Colonic mucosa (tissue), 4 donors: ENCODE measurements around the gene DLX1. TPM values are rescaled to one million over a fixed set of nuclear protein-coding genes. Genes with fewer than 3 reads are reported as not detected.
A peak's percentile ranks its signal among the peaks of the same experiment; 100 is the strongest.

Source experiments
- DNase-seq: peaks from one replicate; pipeline ENCODE4 v3.0.0-alpha.2; 2020
- H3K27ac ChIP-seq: fragments of 200-600 bp; one replicate; pipeline ENCODE4 v1.8.0; 2021
- H3K27me3 ChIP-seq: fragments of 200-600 bp; one replicate; pipeline ENCODE4 v1.8.0; 2021
- H3K36me3 ChIP-seq: fragments of 200-600 bp; one replicate; pipeline ENCODE4 v1.8.0; 2021
- H3K4me1 ChIP-seq: fragments of 200-600 bp; one replicate; pipeline ENCODE4 v1.8.0; 2021; ENCODE audit warnings: mild to moderate bottlenecking
- H3K4me3 ChIP-seq: fragments of 200-600 bp; one replicate; pipeline ENCODE4 v1.8.0; 2021
- H3K9ac ChIP-seq, 2 donors: one replicate each; pipeline ENCODE4 v1.7.0; 2013; ENCODE audit warnings: control low read depth in 2 of 2, low read depth in 2 of 2, low read length in 2 of 2
- H3K9me3 ChIP-seq: fragments of 200-600 bp; one replicate; pipeline ENCODE4 v1.8.0; 2021
- intact Hi-C: fragments of 100-400 bp; cut with DNase I; formaldehyde crosslinking; loops from one replicate; pipeline ENCODE4 v1.14.1; 2022
- total RNA-seq, 2 donors: library from RNA; stranded (reverse); fragmentation: NEBNext Ultra II Directional in 1 of 2; extraction: Animal tissue kit (Norgen Biotek cat#: 25700) in 1 of 2; gene quantifications; one replicate each; pipeline ENCODE4 v1.2.1, GENCODE V29; 2021
- TF ChIP-seq, protein P1 (sequence below): fragments of 200-600 bp; IDR thresholded peaks from one replicate; pipeline ENCODE4 v1.8.0; 2022; ENCODE audit warnings: antibody characterized with exemption, mild to moderate bottlenecking
- donor health status: healthy.
- donor health status: DM: no; HTN: no; CAD: no.
- donor health status: DM: no; HTN: no; CAD: no.

DLX1 gene
- total RNA-seq, 2 donors from 2014 or later: 0.19 TPM; not detected in 1

DNA sequence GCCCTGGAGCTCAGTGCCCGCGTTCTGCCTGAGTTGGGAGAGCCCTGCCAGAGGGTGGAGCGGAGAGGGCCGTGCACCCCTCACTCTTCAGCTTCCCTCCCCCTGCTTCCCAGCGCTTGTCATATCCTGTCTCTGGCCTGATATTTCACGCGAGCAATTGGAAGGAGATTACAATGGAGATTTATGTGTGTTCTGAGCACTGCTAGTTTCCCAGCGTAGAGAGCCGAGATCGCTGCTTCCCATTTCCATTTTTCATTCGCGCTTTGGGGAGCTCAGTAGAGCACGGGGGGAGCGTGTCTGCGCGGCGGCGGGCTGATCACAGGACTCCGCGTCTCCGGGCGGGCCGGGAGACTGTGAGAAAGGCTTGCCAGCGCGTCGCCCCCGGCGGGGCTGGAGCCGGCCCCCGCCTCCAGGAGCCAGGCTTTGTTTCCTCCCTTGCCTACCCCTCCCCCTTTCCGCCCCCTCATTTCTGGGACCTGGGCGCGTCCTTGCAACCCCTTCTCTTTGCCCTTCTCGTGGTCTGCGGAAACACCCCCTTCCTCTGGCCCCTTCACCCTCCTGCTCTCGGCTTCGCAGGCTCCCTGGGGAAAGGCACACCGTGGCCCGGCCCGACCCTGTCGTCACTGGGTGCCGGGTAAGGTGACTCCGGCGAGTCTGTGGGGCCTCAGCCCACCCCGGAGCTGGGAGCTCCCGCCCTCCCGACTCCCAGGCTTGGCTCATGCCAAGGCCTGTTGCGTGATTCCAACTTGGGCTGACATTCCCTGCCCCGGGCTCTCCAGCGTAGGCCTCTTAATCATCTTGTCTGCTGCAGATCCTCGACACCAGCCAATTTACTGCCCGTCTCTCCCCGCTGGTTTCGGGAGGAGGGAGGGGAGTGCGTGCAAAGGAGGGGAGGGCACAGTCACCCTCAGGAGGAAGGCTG lies 11.6 kb downstream of the DLX1 start:
- H3K36me3 ChIP-seq: no peaks in the 10 kb centered on the region
- no peak for DNase-seq
- TF ChIP-seq, protein P1, sequence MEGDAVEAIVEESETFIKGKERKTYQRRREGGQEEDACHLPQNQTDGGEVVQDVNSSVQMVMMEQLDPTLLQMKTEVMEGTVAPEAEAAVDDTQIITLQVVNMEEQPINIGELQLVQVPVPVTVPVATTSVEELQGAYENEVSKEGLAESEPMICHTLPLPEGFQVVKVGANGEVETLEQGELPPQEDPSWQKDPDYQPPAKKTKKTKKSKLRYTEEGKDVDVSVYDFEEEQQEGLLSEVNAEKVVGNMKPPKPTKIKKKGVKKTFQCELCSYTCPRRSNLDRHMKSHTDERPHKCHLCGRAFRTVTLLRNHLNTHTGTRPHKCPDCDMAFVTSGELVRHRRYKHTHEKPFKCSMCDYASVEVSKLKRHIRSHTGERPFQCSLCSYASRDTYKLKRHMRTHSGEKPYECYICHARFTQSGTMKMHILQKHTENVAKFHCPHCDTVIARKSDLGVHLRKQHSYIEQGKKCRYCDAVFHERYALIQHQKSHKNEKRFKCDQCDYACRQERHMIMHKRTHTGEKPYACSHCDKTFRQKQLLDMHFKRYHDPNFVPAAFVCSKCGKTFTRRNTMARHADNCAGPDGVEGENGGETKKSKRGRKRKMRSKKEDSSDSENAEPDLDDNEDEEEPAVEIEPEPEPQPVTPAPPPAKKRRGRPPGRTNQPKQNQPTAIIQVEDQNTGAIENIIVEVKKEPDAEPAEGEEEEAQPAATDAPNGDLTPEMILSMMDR: no peak
- intact Hi-C loops: no loop called here
- no peak overlapping the region for H3K4me3 ChIP-seq
- H3K27me3 ChIP-seq: peaks cover 99% of the 10 kb centered on the region
- H3K27ac ChIP-seq: no peak overlapping the region
- H3K4me1 ChIP-seq: peaks cover 35% of the 10 kb centered on the region
- no peaks in the 10 kb centered on the region for H3K9me3 ChIP-seq
- H3K9ac ChIP-seq: no peak overlapping the region

DNA sequence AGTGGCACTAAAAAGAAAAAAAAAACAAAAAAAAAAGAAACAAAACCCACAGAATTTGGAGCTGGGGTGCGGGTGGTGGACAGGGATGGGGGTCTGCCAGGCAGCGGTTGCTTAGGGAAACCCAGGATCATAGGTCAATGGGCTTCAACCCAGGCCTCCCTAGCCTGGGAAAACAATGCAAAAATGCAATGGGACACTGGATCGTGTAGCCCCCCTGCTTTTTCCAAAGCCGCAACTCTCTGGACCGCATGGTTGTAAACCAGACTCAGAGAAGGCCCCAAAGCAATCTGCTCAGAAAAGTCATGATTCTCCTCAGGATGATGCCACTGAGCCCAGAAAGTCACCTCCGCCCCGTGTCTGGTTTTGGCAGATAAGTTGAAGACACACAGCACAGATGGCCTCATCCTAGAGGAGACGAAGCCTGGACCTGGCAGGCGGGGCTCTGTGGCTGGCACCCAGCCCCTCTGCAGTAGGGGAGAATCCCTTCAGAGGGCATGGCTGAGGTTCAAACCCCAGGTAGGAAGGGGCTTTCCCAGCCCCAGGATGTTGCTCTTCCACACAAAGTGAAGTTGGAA lies 12.3 kb downstream of the DLX1 start:
- H3K9ac ChIP-seq: no peak overlapping the region

DNA sequence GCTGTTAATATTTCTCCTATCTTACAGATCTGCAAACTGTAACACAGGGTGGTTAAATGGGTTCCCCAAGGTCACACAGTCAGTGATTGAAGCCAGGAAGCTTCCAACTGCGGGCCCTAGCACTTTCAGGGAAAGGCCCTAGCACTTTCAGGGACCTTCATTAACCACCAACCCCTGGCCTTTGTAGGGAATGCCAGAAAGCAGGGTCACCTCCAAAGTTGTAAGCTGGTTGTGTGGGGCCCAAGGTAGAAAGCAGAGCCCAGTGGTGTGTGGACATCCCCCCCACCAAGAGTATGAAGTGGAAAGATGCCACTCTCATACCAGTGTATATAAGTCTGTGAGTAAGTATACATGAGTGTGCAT lies 13.0 kb downstream of the DLX1 start:
- intact Hi-C loops: no loop called here
- H3K9ac ChIP-seq: no peak overlapping the region
- H3K36me3 ChIP-seq: no peaks in the 10 kb centered on the region
- no peaks in the 10 kb centered on the region for H3K9me3 ChIP-seq
- TF ChIP-seq, protein P1: no peak
- no peak overlapping the region for H3K27ac ChIP-seq
- DNase-seq: no peak
- H3K4me3 ChIP-seq: no peak overlapping the region
- H3K27me3 ChIP-seq: peaks cover 99% of the 10 kb centered on the region
- H3K4me1 ChIP-seq: peaks cover 39% of the 10 kb centered on the region

More for the DNA sequence above, 12.3 kb downstream of the DLX1 start:
- Histone ChIP-seq H3K4me3 (no peak overlapping the region), H3K27me3 (peaks cover 99% of the 10 kb centered on the region), H3K4me1 (peaks cover 39% of the 10 kb centered on the region), H3K36me3 (no peaks in the 10 kb centered on the region), H3K9me3 (no peaks in the 10 kb centered on the region), H3K27ac (no peak overlapping the region)
- DNase-seq: no peak
- intact Hi-C loops: no loop called here
- TF ChIP-seq, protein P1: no peak

DNA sequence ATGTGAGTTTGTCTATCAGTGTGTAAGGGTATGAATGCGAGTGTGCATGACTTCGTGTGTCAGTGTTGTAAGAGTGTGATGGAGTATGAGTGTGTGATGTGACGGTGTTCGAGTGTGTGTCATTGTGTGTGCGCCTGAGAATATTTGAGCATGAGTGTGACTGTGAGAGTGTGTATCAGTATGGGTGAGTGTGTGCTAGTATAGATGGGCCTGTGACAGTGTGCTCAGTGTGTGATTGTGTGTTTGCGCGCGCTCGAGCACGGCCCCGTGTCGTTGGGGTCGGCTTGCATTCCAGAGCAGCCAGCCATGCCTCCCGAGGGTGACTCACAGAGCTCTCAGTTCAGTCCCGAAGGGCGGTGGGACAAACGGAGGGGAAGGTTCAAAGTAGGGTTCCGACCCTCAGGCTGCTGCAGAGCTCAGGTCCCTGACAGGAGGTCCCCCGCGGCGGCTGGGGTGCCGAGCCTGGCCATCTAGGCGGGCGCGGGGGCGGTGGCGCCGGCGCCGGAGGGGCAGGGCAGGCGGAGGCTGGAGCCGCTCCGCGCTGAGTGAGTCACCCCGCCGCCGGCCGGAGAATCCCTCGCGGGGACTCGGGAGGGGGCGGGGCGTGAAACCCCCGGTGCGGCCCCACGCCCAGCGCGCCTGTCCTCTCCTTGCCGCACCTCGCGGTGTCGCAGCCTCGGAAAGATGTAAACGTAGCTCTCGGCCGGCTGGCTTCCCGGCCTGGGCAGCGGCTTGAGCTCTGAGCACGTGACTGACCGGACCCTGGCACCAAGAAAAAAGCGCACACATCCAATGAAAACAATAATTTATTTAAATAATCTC lies 13.6 kb downstream of the DLX1 start:
- H3K9ac ChIP-seq: no peak overlapping the region

More for the DNA sequence above, 13.6 kb downstream of the DLX1 start:
- TF ChIP-seq, protein P1: no peak
- intact Hi-C loops: no loop called here
- H3K4me1 ChIP-seq: peaks cover 39% of the 10 kb centered on the region
- peak overlapping the region; percentile 12 for H3K4me3 ChIP-seq
- H3K27me3 ChIP-seq: peaks cover 97% of the 10 kb centered on the region
- no peak for DNase-seq
- H3K27ac ChIP-seq: no peak overlapping the region
- no peaks in the 10 kb centered on the region for H3K9me3 ChIP-seq
- H3K36me3 ChIP-seq: no peaks in the 10 kb centered on the region
